K562 (cell line): Measurements from ENCODE around the gene MPND. TPM values are rescaled to one million over a fixed set of nuclear protein-coding genes. Genes with fewer than 3 reads are reported as not detected.

Experiments used
- ADNP ChIP-seq: fragments of 200-800 bp; sonication (Bioruptor generic); IDR thresholded peaks from 2 replicates; pipeline ENCODE4 v1.6.1; 2016; ENCODE audit warnings: missing genetic modification characterization, missing compliant biosample characterization
- ASH1L ChIP-seq: fragments of 450-650 bp; IDR thresholded peaks from 2 replicates; pipeline ENCODE4 v1.6.1; 2018; ENCODE audit warnings: borderline replicate concordance, mild to moderate bottlenecking, low read depth; ENCODE audit not compliant: partially characterized antibody
- ATF7 ChIP-seq: fragments of 450-650 bp; IDR thresholded peaks from 2 replicates; pipeline ENCODE4 v1.7.1; 2014; ENCODE audit warnings: mild to moderate bottlenecking, moderate library complexity
- CBX1 ChIP-seq: sonication (generic); IDR thresholded peaks from 2 replicates; pipeline ENCODE4 v1.6.1; 2016; ENCODE audit warnings: antibody characterized with exemption, low read depth, mild to moderate bottlenecking
- EZH2 ChIP-seq: IDR thresholded peaks from 2 replicates; pipeline ENCODE4 v1.6.1; 2012; ENCODE audit warnings: low read depth, mild to moderate bottlenecking, inconsistent platforms, low read length, borderline replicate concordance
- FOXA3 ChIP-seq, 2 experiments: fragments of 450-650 bp in 1 of 2; sonication (generic) in 1 of 2; formaldehyde crosslinking; IDR thresholded peaks in 1 of 2; conservative IDR thresholded peaks in 1 of 2; 2 replicates each; pipeline versions ENCODE4 v1.4.0 to v1.8.0; 2020 to 2022; ENCODE audit warnings: mild to moderate bottlenecking in 2 of 2, missing genetic modification reagents in 1 of 2
- NCOR1 ChIP-seq: fragments of 450-650 bp; IDR thresholded peaks from 2 replicates; pipeline ENCODE4 v1.6.1; 2016; ENCODE audit warnings: mild to moderate bottlenecking, moderate library complexity
- NFIC ChIP-seq: fragments of 450-650 bp; IDR thresholded peaks from 2 replicates; pipeline ENCODE4 v1.6.1; 2017; ENCODE audit warnings: mild to moderate bottlenecking, inconsistent platforms
- NR4A1 ChIP-seq, 2 experiments: fragments of 250-450 bp in 1 of 2; fragments of 450-650 bp in 1 of 2; sonication (Bioruptor Pico) in 1 of 2; IDR thresholded peaks; 2 replicates each; pipeline versions ENCODE4 v1.4.0 to v1.6.1; 2016 to 2020; ENCODE audit warnings: mild to moderate bottlenecking in 2 of 2, missing compliant biosample characterization in 1 of 2, missing genetic modification characterization in 1 of 2, moderate library complexity in 1 of 2
- PPARD ChIP-seq: fragments of 250-450 bp; sonication (Bioruptor Pico); IDR thresholded peaks from 2 replicates; pipeline ENCODE4 v1.8.0; 2022; ENCODE audit warnings: inconsistent platforms, mild to moderate bottlenecking, moderate library complexity
- RB1 ChIP-seq: fragments of 450-650 bp; IDR thresholded peaks from 2 replicates; pipeline ENCODE4 v1.6.1; 2017; ENCODE audit warnings: low read depth, mild to moderate bottlenecking
- SRSF7 ChIP-seq: fragments of 200-400 bp; formaldehyde crosslinking; optimal IDR thresholded peaks from 2 replicates; pipeline ENCODE3; 2017; ENCODE audit warnings: mild to moderate bottlenecking, low read depth, low read length
- ZFP30 ChIP-seq: fragments of 250-450 bp; sonication (Bioruptor Pico); IDR thresholded peaks from 2 replicates; pipeline ENCODE4 v1.8.0; 2022; ENCODE audit warnings: moderate library complexity, mild to moderate bottlenecking, inconsistent platforms, borderline replicate concordance
- ZNF217 ChIP-seq: sonication (generic); formaldehyde crosslinking; IDR thresholded peaks from 2 replicates; pipeline ENCODE4 v1.8.0; 2022; ENCODE audit warnings: mild to moderate bottlenecking, missing genetic modification reagents
- ZNF3 ChIP-seq: fragments of 250-450 bp; sonication (Bioruptor Pico); IDR thresholded peaks from 2 replicates; pipeline ENCODE4 v1.5.0; 2021; ENCODE audit warnings: mild to moderate bottlenecking, moderate library complexity
- ZNF551 ChIP-seq: fragments of 250-450 bp; sonication (Bioruptor Pico); IDR thresholded peaks from 2 replicates; pipeline ENCODE4 v1.5.0; 2021; ENCODE audit warnings: mild to moderate bottlenecking, moderate library complexity
- polyA plus RNA-seq, 8 experiments: library from polyadenylated mRNA; depleted of rRNA in 4 of 8; stranded (reverse) in 5 of 8; unstranded in 3 of 8; fragments of >200 nt; fragmentation: Nextera tagmentation in 2 of 8; fragmentation: Illumina TruSeq in 1 of 8; extraction: Ambion mirVana in 2 of 8; extraction: Trizol in 1 of 8; gene quantifications; 2 replicates each; pipeline versions ENCODE4 v1.2.1 to v1.2.3, GENCODE V29; 2011 to 2014; ENCODE audit warnings: inconsistent platforms in 1 of 8, missing spikeins in 1 of 8
- total RNA-seq, 7 experiments: library from RNA; depleted of rRNA in 6 of 7; stranded (reverse); fragments of >200 nt in 6 of 7; fragmentation: Illumina TruSeq in 2 of 7; extraction: Trizol in 2 of 7; gene quantifications; 2 replicates each; pipeline versions ENCODE4 v1.2.1 to v1.2.3, GENCODE V29; 2011 to 2021; ENCODE audit warnings: low replicate concordance in 1 of 7
- TF ChIP-seq, protein P1 (sequence below): sonication (generic); formaldehyde crosslinking; IDR thresholded peaks from 2 replicates; pipeline ENCODE4 v1.4.0; 2020; ENCODE audit warnings: mild to moderate bottlenecking, missing genetic modification reagents
- TF ChIP-seq, protein P2 (sequence below): fragments of 250-450 bp; sonication (Bioruptor Pico); IDR thresholded peaks from 2 replicates; pipeline ENCODE4 v1.4.0; 2020; ENCODE audit warnings: borderline replicate concordance

Gene MPND
- total and polyA plus RNA-seq, 9 of the 15 experiments (the other 6 are each of a cell fraction or from before 2014, with no cell fraction given): 0.25 to 14.0 (median 3.9) TPM

DNA sequence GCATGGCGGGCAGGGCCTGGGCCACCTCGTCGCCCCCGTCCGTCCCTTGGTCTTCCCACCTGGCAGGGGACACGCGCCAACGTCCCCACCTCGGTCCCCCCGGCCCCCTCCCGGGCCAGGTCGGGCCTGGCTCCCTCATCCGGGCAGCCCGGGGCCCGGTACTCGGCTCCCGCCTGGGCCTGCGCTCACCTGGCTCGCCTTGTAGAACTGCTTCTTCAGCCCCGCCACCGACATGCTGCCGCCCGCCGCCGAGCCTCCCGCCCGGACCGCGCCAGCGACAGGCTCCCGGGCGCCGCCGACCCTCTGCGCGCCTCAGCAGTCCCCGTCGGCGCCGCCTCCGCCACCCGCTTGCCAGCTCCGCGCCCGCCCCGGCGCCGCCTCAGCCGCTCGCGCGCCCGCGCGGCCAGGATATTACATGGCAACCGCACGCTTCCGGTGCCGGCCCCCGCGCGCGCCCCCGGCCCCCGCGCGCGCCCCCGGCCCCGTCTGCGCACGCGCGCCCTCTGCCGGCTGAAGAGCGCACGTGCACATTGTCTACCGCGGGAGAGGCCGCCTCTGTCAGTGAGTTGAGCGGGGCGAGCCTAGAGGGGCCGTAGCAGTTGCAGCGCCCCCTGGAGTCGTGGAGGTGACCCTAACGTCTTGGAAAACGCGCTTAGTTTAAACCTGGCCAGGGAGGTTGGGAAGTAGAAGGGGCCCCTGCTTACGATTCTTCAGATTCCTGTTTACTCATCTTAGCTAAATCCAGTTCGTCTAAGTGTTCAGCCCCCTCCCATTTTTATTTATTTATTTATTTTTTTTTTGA, 57.0 kb downstream of the MPND start, which contains the start of gene SH3GL1 (continued):
- peak; percentile 26; the same call in 1 of the 2 replicates for TF ChIP-seq NFIC
- TF ChIP-seq ZNF551 (CRISPR knock-in tag): no peak
- TF ChIP-seq ATF7: peak; percentile 57; the same call in 1 of the 2 replicates
- TF ChIP-seq CBX1: peak; percentile 32; the same call in 1 of the 2 replicates
- no peak for TF ChIP-seq PPARD (CRISPR knock-in tag)
- no peak for TF ChIP-seq ZNF217 (CRISPR knock-in tag)
- no peak for TF ChIP-seq NR4A1 (CRISPR knock-in tag; IDR thresholded peaks at IDR 0.05)
- TF ChIP-seq NR4A1 (tag; IDR thresholded peaks at IDR 0.05): no peak
- TF ChIP-seq, protein P1, sequence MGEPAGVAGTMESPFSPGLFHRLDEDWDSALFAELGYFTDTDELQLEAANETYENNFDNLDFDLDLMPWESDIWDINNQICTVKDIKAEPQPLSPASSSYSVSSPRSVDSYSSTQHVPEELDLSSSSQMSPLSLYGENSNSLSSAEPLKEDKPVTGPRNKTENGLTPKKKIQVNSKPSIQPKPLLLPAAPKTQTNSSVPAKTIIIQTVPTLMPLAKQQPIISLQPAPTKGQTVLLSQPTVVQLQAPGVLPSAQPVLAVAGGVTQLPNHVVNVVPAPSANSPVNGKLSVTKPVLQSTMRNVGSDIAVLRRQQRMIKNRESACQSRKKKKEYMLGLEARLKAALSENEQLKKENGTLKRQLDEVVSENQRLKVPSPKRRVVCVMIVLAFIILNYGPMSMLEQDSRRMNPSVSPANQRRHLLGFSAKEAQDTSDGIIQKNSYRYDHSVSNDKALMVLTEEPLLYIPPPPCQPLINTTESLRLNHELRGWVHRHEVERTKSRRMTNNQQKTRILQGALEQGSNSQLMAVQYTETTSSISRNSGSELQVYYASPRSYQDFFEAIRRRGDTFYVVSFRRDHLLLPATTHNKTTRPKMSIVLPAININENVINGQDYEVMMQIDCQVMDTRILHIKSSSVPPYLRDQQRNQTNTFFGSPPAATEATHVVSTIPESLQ (CRISPR knock-in tag): no peak; the same call in 1 of the 2 replicates
- TF ChIP-seq, protein P2, sequence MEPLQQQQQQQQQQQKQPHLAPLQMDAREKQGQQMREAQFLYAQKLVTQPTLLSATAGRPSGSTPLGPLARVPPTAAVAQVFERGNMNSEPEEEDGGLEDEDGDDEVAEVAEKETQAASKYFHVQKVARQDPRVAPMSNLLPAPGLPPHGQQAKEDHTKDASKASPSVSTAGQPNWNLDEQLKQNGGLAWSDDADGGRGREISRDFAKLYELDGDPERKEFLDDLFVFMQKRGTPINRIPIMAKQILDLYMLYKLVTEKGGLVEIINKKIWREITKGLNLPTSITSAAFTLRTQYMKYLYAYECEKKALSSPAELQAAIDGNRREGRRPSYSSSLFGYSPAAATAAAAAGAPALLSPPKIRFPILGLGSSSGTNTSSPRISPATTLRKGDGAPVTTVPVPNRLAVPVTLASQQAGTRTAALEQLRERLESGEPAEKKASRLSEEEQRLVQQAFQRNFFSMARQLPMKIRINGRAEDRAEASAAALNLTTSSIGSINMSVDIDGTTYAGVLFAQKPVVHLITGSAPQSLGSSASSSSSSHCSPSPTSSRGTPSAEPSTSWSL (CRISPR knock-in tag): no peak
- no peak for TF ChIP-seq ZNF3 (CRISPR knock-in tag)
- TF ChIP-seq EZH2: no peak
- TF ChIP-seq RB1: peak; percentile 96
- no peak for TF ChIP-seq FOXA3 (CRISPR knock-in tag; conservative IDR thresholded peaks at IDR 0.05 in 1 of 2, IDR thresholded peaks at IDR 0.05 in 1 of 2)
- TF ChIP-seq ASH1L: no peak
- no peak for TF ChIP-seq SRSF7
- TF ChIP-seq ADNP (tag): no peak
- TF ChIP-seq NCOR1: peak; percentile 58
- no peak for TF ChIP-seq ZFP30
